H9 (cell line): ENCODE measurements around the gene NKX6-2. TPM values are rescaled to one million over a fixed set of nuclear protein-coding genes. Genes with fewer than 3 reads are reported as not detected.

Source experiments
- DNase-seq: peaks from one replicate; pipeline ENCODE4 v3.0.0-alpha.2; 2017
- H2AFZ ChIP-seq: one replicate; pipeline ENCODE4 v1.6.1; 2013; ENCODE audit warnings: mild to moderate bottlenecking, low read length, control low read depth, moderate library complexity
- H2AK5ac ChIP-seq: 2 replicates; pipeline ENCODE4 v1.6.1; 2013; ENCODE audit warnings: low read length, control low read depth, mixed read lengths; ENCODE audit not compliant: insufficient read length
- H2BK120ac ChIP-seq: one replicate; pipeline ENCODE4 v1.6.1; 2013; ENCODE audit warnings: low read depth, mild to moderate bottlenecking, low read length, control low read depth, inconsistent platforms; ENCODE audit not compliant: poor library complexity, severe bottlenecking
- H2BK12ac ChIP-seq: 2 replicates; pipeline ENCODE4 v1.6.1; 2013; ENCODE audit warnings: low read length, control low read depth, mixed read lengths, low read depth; ENCODE audit not compliant: insufficient read length
- H2BK15ac ChIP-seq: 2 replicates; pipeline ENCODE4 v1.6.1; 2013; ENCODE audit warnings: low read depth, low read length, control low read depth
- H2BK20ac ChIP-seq: one replicate; pipeline ENCODE4 v1.6.1; 2013; ENCODE audit warnings: low read depth, mild to moderate bottlenecking, low read length, control low read depth, inconsistent platforms; ENCODE audit not compliant: poor library complexity, severe bottlenecking
- H2BK5ac ChIP-seq: 2 replicates; pipeline ENCODE4 v1.6.1; 2013; ENCODE audit warnings: low read length, control low read depth, mixed read lengths; ENCODE audit not compliant: insufficient read length
- H3K14ac ChIP-seq: 2 replicates; pipeline ENCODE4 v1.6.1; 2013; ENCODE audit warnings: low read length, control low read depth; ENCODE audit not compliant: insufficient read depth
- H3K18ac ChIP-seq: 2 replicates; pipeline ENCODE4 v1.6.1; 2013; ENCODE audit warnings: low read depth, mild to moderate bottlenecking, mixed read lengths, low read length, control low read depth; ENCODE audit not compliant: insufficient read length
- H3K23ac ChIP-seq: 2 replicates; pipeline ENCODE4 v1.6.1; 2013; ENCODE audit warnings: low read length, control low read depth, mixed read lengths, low read depth; ENCODE audit not compliant: insufficient read length
- H3K23me2 ChIP-seq: 2 replicates; pipeline ENCODE4 v1.6.1; 2013; ENCODE audit warnings: low read depth, mild to moderate bottlenecking, mixed read lengths, low read length, control low read depth; ENCODE audit not compliant: insufficient read length, poor library complexity, severe bottlenecking
- H3K27ac ChIP-seq: 2 replicates; pipeline ENCODE4 v1.5.1; 2013; ENCODE audit warnings: low read length, control low read depth, mixed read lengths, low read depth; ENCODE audit not compliant: insufficient read length
- H3K27me3 ChIP-seq: 2 replicates; pipeline ENCODE4 v1.6.1; 2013; ENCODE audit warnings: low read length, control low read depth, inconsistent platforms; ENCODE audit not compliant: insufficient read depth
- H3K4ac ChIP-seq: 2 replicates; pipeline ENCODE4 v1.6.1; 2013; ENCODE audit warnings: low read depth, mild to moderate bottlenecking, control low read depth, inconsistent platforms, low read length, moderate library complexity
- H3K4me1 ChIP-seq: 2 replicates; pipeline ENCODE4 v1.6.1; 2013; ENCODE audit warnings: low read length, control low read depth, inconsistent platforms; ENCODE audit not compliant: insufficient read depth
- H3K4me2 ChIP-seq: 2 replicates; pipeline ENCODE4 v1.6.1; 2013; ENCODE audit warnings: low read length, control low read depth, mixed read lengths; ENCODE audit not compliant: insufficient read length, insufficient read depth
- H3K56ac ChIP-seq: 2 replicates; pipeline ENCODE4 v1.6.1; 2013; ENCODE audit warnings: low read depth, mild to moderate bottlenecking, mixed read lengths, low read length, control low read depth; ENCODE audit not compliant: insufficient read length
- H3K79me1 ChIP-seq: 2 replicates; pipeline ENCODE4 v1.6.1; 2013; ENCODE audit warnings: low read depth, mild to moderate bottlenecking, moderate library complexity, low read length, control low read depth, inconsistent platforms; ENCODE audit not compliant: insufficient read depth, poor library complexity, severe bottlenecking
- H3K79me2 ChIP-seq: 2 replicates; pipeline ENCODE4 v1.6.1; 2013; ENCODE audit warnings: low read length, control low read depth, inconsistent platforms; ENCODE audit not compliant: insufficient read depth
- H3K9ac ChIP-seq: 2 replicates; pipeline ENCODE4 v1.6.1; 2013; ENCODE audit warnings: low read length, control low read depth, mixed read lengths; ENCODE audit not compliant: insufficient read length; ENCODE audit errors: extremely low read depth
- H3K9me3 ChIP-seq: one replicate; pipeline ENCODE4 v1.6.1; 2013; ENCODE audit warnings: low read depth, low read length, inconsistent platforms; ENCODE audit not compliant: control insufficient read depth
- H3T11ph ChIP-seq: one replicate; pipeline ENCODE4 v1.6.1; 2013; ENCODE audit warnings: mild to moderate bottlenecking, low read length, control low read depth, inconsistent platforms
- H4K20me1 ChIP-seq: one replicate; pipeline ENCODE4 v1.6.1; 2013; ENCODE audit not compliant: control insufficient read depth, insufficient read length, insufficient read depth
- H4K5ac ChIP-seq: 2 replicates; pipeline ENCODE4 v1.6.1; 2013; ENCODE audit warnings: low read depth, mild to moderate bottlenecking, mixed read lengths, low read length, control low read depth; ENCODE audit not compliant: insufficient read length
- H4K8ac ChIP-seq: replicated peaks from 2 replicates; pipeline ENCODE4 v1.6.1; 2013; ENCODE audit warnings: low read length, control low read depth, mixed read lengths, low read depth; ENCODE audit not compliant: insufficient read length
- H4K91ac ChIP-seq: 2 replicates; pipeline ENCODE4 v1.6.1; 2013; ENCODE audit warnings: low read depth, mild to moderate bottlenecking, moderate library complexity, mixed read lengths, low read length, control low read depth; ENCODE audit not compliant: insufficient read length
- H3K27ac Mint-ChIP-seq, 3 experiments: 2 replicates in 2 of 3; 3 replicates in 1 of 3; pipeline ENCODE4 v1.8.0; 2020 to 2021; ENCODE audit warnings: mixed read lengths in 3 of 3, mild to moderate bottlenecking in 1 of 3, moderate library complexity in 1 of 3
- H3K27me3 Mint-ChIP-seq: 2 replicates; pipeline ENCODE4 v1.8.0; 2021; ENCODE audit warnings: low read depth, mild to moderate bottlenecking, moderate library complexity, mixed read lengths
- H3K36me3 Mint-ChIP-seq, 3 experiments: 2 replicates in 2 of 3; 3 replicates in 1 of 3; pipeline ENCODE4 v1.8.0; 2020 to 2021; ENCODE audit warnings: low read depth in 3 of 3, mixed read lengths in 3 of 3; ENCODE audit not compliant: insufficient read depth in 1 of 3
- H3K4me1 Mint-ChIP-seq, 2 experiments: 2 replicates each; pipeline ENCODE4 v1.8.0; 2020; ENCODE audit warnings: mixed read lengths in 2 of 2
- H3K4me3 Mint-ChIP-seq, 2 experiments: 2 replicates in 1 of 2; 3 replicates in 1 of 2; pipeline ENCODE4 v1.8.0; 2020 to 2021; ENCODE audit warnings: mild to moderate bottlenecking in 2 of 2, mixed read lengths in 2 of 2, moderate library complexity in 1 of 2
- H3K9me3 Mint-ChIP-seq, 2 experiments: 2 replicates in 1 of 2; 3 replicates in 1 of 2; pipeline ENCODE4 v1.8.0; 2020; ENCODE audit warnings: mild to moderate bottlenecking in 2 of 2, mixed read lengths in 2 of 2, moderate library complexity in 1 of 2
- CTCF ChIP-seq: fragments of 200-600 bp; sonication (generic); conservative IDR thresholded peaks from 3 replicates; pipeline ENCODE4 v1.8.0; 2021; ENCODE audit warnings: antibody characterized with exemption, mild to moderate bottlenecking
- WGBS: extraction: QIAGEN DNeasy Blood & Tissue Kit; methylation state at CpG from one replicate; pipeline ENCODE4 v1.1.7; 2013; ENCODE audit warnings: missing lambda C conversion rate, low lambda C conversion rate, mixed read lengths; ENCODE audit not compliant: insufficient read length; ENCODE audit errors: extremely low coverage; 5-methylcytosine and 5-hydroxymethylcytosine counted together
- total RNA-seq: library from RNA; stranded (reverse); gene quantifications from 2 replicates; pipeline ENCODE4 v1.2.1, GENCODE V29; 2021

The NKX6-2 gene
- total RNA-seq, 1 experiment from 2014 or later: 0.13 TPM

GRCh38 chr10:132738454-132739224 is 47.3 kb downstream of the NKX6-2 start:
- no peaks in the 10 kb centered on the region; the same call in 1 of the 2 replicates for H3K27me3 Mint-ChIP-seq

More at GRCh38 chr10:132738454-132739224, 47.3 kb downstream of the NKX6-2 start:
- Histone ChIP-seq H3K79me2 (no peaks in the 10 kb centered on the region), H3K27me3 (no peaks in the 10 kb centered on the region), H3T11ph (no peak overlapping the region), H4K8ac (no peak overlapping the region), H3K4ac (no peak overlapping the region), H3K9me3 (no peaks in the 10 kb centered on the region), H4K91ac (no peak overlapping the region), H3K27ac (no peak overlapping the region), H2BK20ac (no peak overlapping the region), H3K18ac (no peak overlapping the region), H3K23me2 (no peaks in the 10 kb centered on the region), H3K9ac (no peak overlapping the region), H4K20me1 (no peaks in the 10 kb centered on the region), H2BK120ac (no peak overlapping the region), H2BK15ac (no peak overlapping the region), H4K5ac (no peak overlapping the region), H3K23ac (no peak overlapping the region), H3K79me1 (no peaks in the 10 kb centered on the region), H2BK5ac (no peak overlapping the region), H3K56ac (no peak overlapping the region), H3K4me2 (no peak overlapping the region), H2BK12ac (no peak overlapping the region), H2AK5ac (no peak overlapping the region), H3K4me1 (no peaks in the 10 kb centered on the region), H3K14ac (no peak overlapping the region; the same call in 1 of the 2 replicates), H2AFZ (no peak overlapping the region)
- peaks cover 26 to 30% of the 10 kb centered on the region in 2 experiments for H3K4me1 Mint-ChIP-seq
- H3K9me3 Mint-ChIP-seq: no peaks in the 10 kb centered on the region
- peak overlapping the region in 1 of 3 experiments; percentile 61; a peak in 1 of 7 replicates for H3K27ac Mint-ChIP-seq
- WGBS: no CpG with 5 or more reads among the region's 25 CpGs
- H3K36me3 Mint-ChIP-seq: no peaks in the 10 kb centered on the region
- no peak overlapping the region for H3K4me3 Mint-ChIP-seq
- no peak for DNase-seq
- no peak for TF ChIP-seq CTCF
